Measurements from ENCODE around the gene KCNQ4.

GRCh38 chr1:40823983-40824382, 40.4 kb downstream of the KCNQ4 start:
- TF ChIP-seq CTCF (conservative IDR thresholded peaks at IDR 0.05 in 1 of 2, IDR thresholded peaks at IDR 0.05 in 1 of 2; ENCODE audit: extremely low read depth in 1 of 2, insufficient read depth in 1 of 2, low read depth in 1 of 2, low read length in 2 of 2) (no peak), EZH2 (IDR thresholded peaks at IDR 0.05; ENCODE audit: borderline replicate concordance, low read length) (no peak)

Data from mammary epithelial cell (primary cell).